Measurements from ENCODE around the gene TULP4.
"Not testable (repeated sequence)": the region's sequence is repeated elsewhere in the genome, so short reads cannot be mapped to it uniquely, and the experiment has no call there.

TULP4 gene

GRCh38 chr6:158398252-158399024 is 86.2 kb downstream of the TULP4 start:
- no peak for DNase-seq

GRCh38 chr6:158399040-158399700 is 86.9 kb downstream of the TULP4 start:
- DNase-seq: no peak

GRCh38 chr6:158402184-158402583 is 89.9 kb downstream of the TULP4 start:
- no peak for DNase-seq

- not testable (repeated sequence) for DNase-seq
These were observed 93.1 kb downstream of the TULP4 start for GRCh38 chr6:158405321-158405831.

GRCh38 chr6:158405933-158406332 is 93.7 kb downstream of the TULP4 start:
- no peak for DNase-seq

- no peak for DNase-seq
These were observed 94.5 kb downstream of the TULP4 start for GRCh38 chr6:158406736-158407135.

GRCh38 chr6:158408013-158408412 is 95.7 kb downstream of the TULP4 start:
- no peak for DNase-seq

GRCh38 chr6:158408552-158409130 is 96.4 kb downstream of the TULP4 start:
- DNase-seq: no peak

GRCh38 chr6:158409451-158409850 is 97.2 kb downstream of the TULP4 start:
- no peak for DNase-seq

GRCh38 chr6:158410784-158411183 is 98.5 kb downstream of the TULP4 start:
- no peak for DNase-seq

- no peak for DNase-seq
These were observed 99.7 kb downstream of the TULP4 start for GRCh38 chr6:158411998-158412397.

GRCh38 chr6:158413028-158413427 is 100.8 kb downstream of the TULP4 start:
- no peak for DNase-seq

- DNase-seq: no peak
These were observed 101.7 kb downstream of the TULP4 start for GRCh38 chr6:158413814-158414565.

GRCh38 chr6:158414851-158415262 is 102.6 kb downstream of the TULP4 start:
- no peak for DNase-seq

GRCh38 chr6:158415666-158416065 is 103.4 kb downstream of the TULP4 start:
- DNase-seq: no peak

- DNase-seq: no peak
These were observed 104.9 kb downstream of the TULP4 start for GRCh38 chr6:158416883-158417759.

GRCh38 chr6:158417760-158418098 is 105.5 kb downstream of the TULP4 start:
- DNase-seq: no peak

GRCh38 chr6:158418501-158418900 is 106.2 kb downstream of the TULP4 start:
- DNase-seq: no peak

- DNase-seq: no peak
These were observed 107.2 kb downstream of the TULP4 start for GRCh38 chr6:158419339-158419909.

- no peak for DNase-seq
These were observed 109.1 kb downstream of the TULP4 start for GRCh38 chr6:158421381-158421780.

- no peak for DNase-seq
These were observed 110.5 kb downstream of the TULP4 start for GRCh38 chr6:158422629-158423238.

Measured in SW 1271 (cell line).